ENCODE data around the gene ST14. TPM values are rescaled to one million over a fixed set of nuclear protein-coding genes. Genes with fewer than 3 reads are reported as not detected.

ST14 gene
- total RNA-seq, 3 donors from 2014 or later (not counting 1 experiment from before 2014, with no cell fraction given): 0.61 to 1.9 (median 1.0) TPM

GRCh38 chr11:130161441-130162145 is 2.0 kb downstream of the ST14 start:
- Histone ChIP-seq H3K9me3 (ENCODE audit: control insufficient read depth, insufficient read depth, low read length) (no peaks in the 10 kb centered on the region), H3K27ac (ENCODE audit: low read length) (no peak overlapping the region), H3K4me3 (ENCODE audit: low read length) (no peak overlapping the region), H3K4me1 (ENCODE audit: control insufficient read depth, insufficient read depth, low read length) (peaks cover 37% of the 10 kb centered on the region), H3K36me3 (ENCODE audit: control insufficient read depth, insufficient read depth, low read length) (no peaks in the 10 kb centered on the region), H3K27me3 (ENCODE audit: control insufficient read depth, insufficient read depth, low read length) (no peaks in the 10 kb centered on the region)
- Mint-ChIP-seq H3K9me3 (no peaks in the 10 kb centered on the region), H3K4me1 (peaks cover 7 to 8% of the 10 kb centered on the region in 2 donors), H3K27me3 (ENCODE audit: low read depth in 2 of 2) (peaks cover 38 to 48% of the 10 kb centered on the region in 2 donors), H3K27ac (no peak overlapping the region), H3K36me3 (peaks cover 8% of the 10 kb centered on the region), H3K4me3 (no peak overlapping the region)
- 71% methylated on average over 10 of the region's 11 CpGs for WGBS (ENCODE audit: insufficient coverage)
- no peak for DNase-seq
- intact Hi-C loops (cut with micrococcal nuclease): no loop called here
- ATAC-seq: no peak
- TF ChIP-seq CTCF (IDR thresholded peaks at IDR 0.05): no peak

GRCh38 chr11:130162733-130163132 is 3.2 kb downstream of the ST14 start:
- Mint-ChIP-seq H3K36me3 (peaks cover 8% of the 10 kb centered on the region), H3K4me1 (peaks cover 7 to 8% of the 10 kb centered on the region in 2 donors), H3K9me3 (no peaks in the 10 kb centered on the region), H3K27ac (no peak overlapping the region), H3K4me3 (no peak overlapping the region), H3K27me3 (ENCODE audit: low read depth in 2 of 2) (peaks cover 34 to 44% of the 10 kb centered on the region in 2 donors)
- no peak for TF ChIP-seq CTCF (IDR thresholded peaks at IDR 0.05)
- 45% methylated on average over 5 of the region's 5 CpGs for WGBS (ENCODE audit: insufficient coverage)
- no peaks in the 10 kb centered on the region for H3K9me3 ChIP-seq (ENCODE audit: control insufficient read depth, insufficient read depth, low read length)
- H3K27me3 ChIP-seq (ENCODE audit: control insufficient read depth, insufficient read depth, low read length): no peaks in the 10 kb centered on the region
- intact Hi-C loops (cut with micrococcal nuclease): no loop called here
- DNase-seq: no peak
- H3K4me3 ChIP-seq (ENCODE audit: low read length): no peak overlapping the region
- ATAC-seq: no peak
- H3K4me1 ChIP-seq (ENCODE audit: control insufficient read depth, insufficient read depth, low read length): peaks cover 37% of the 10 kb centered on the region
- no peak overlapping the region for H3K27ac ChIP-seq (ENCODE audit: low read length)
- no peaks in the 10 kb centered on the region for H3K36me3 ChIP-seq (ENCODE audit: control insufficient read depth, insufficient read depth, low read length)

- Mint-ChIP-seq H3K36me3 (peaks cover 7% of the 10 kb centered on the region), H3K9me3 (no peaks in the 10 kb centered on the region), H3K4me1 (peaks cover 7% of the 10 kb centered on the region in 2 donors), H3K27ac (no peak overlapping the region), H3K27me3 (ENCODE audit: low read depth in 2 of 2) (peaks cover 26 to 41% of the 10 kb centered on the region in 2 donors), H3K4me3 (no peak overlapping the region)
- no peak for TF ChIP-seq CTCF (IDR thresholded peaks at IDR 0.05)
- intact Hi-C loops (cut with micrococcal nuclease): no loop called here
- Histone ChIP-seq H3K27ac (ENCODE audit: low read length) (no peak overlapping the region), H3K4me3 (ENCODE audit: low read length) (no peak overlapping the region), H3K36me3 (ENCODE audit: control insufficient read depth, insufficient read depth, low read length) (no peaks in the 10 kb centered on the region), H3K9me3 (ENCODE audit: control insufficient read depth, insufficient read depth, low read length) (no peaks in the 10 kb centered on the region), H3K4me1 (ENCODE audit: control insufficient read depth, insufficient read depth, low read length) (peaks cover 37% of the 10 kb centered on the region), H3K27me3 (ENCODE audit: control insufficient read depth, insufficient read depth, low read length) (no peaks in the 10 kb centered on the region)
- DNase-seq (no peak), ATAC-seq (no peak)
- 68% methylated on average over 13 of the region's 13 CpGs for WGBS (ENCODE audit: insufficient coverage)
These were observed 4.0 kb downstream of the ST14 start for GRCh38 chr11:130163346-130164220.

Data from natural killer cell (primary cell).